Vagina (tissue), 2 donors: ENCODE data around the gene C7orf57.

Source experiments
- POLR2A ChIP-seq, 2 donors: fragments of 450-650 bp; IDR thresholded peaks; one replicate each; pipeline ENCODE4 v1.6.1; 2017; ENCODE audit warnings: antibody characterized with exemption in 2 of 2, mild to moderate bottlenecking in 2 of 2, moderate library complexity in 2 of 2
- POLR2AphosphoS5 ChIP-seq, 2 donors: sonication (generic); formaldehyde crosslinking; IDR thresholded peaks; one replicate each; pipeline ENCODE4 v1.9.0; 2017; ENCODE audit warnings: antibody characterized with exemption in 2 of 2, mild to moderate bottlenecking in 2 of 2, low read depth in 1 of 2; ENCODE audit not compliant: insufficient read depth in 1 of 2
- TF ChIP-seq, protein P1 (sequence below), 3 experiments: fragments of 450-650 bp in 2 of 3; fragments of 200-600 bp in 1 of 3; sonication (generic) in 1 of 3; IDR thresholded peaks; one replicate each; pipeline ENCODE4 v1.5.1; 2017 to 2019; ENCODE audit warnings: antibody characterized with exemption in 3 of 3, mild to moderate bottlenecking in 2 of 3, moderate library complexity in 2 of 3

DNA sequence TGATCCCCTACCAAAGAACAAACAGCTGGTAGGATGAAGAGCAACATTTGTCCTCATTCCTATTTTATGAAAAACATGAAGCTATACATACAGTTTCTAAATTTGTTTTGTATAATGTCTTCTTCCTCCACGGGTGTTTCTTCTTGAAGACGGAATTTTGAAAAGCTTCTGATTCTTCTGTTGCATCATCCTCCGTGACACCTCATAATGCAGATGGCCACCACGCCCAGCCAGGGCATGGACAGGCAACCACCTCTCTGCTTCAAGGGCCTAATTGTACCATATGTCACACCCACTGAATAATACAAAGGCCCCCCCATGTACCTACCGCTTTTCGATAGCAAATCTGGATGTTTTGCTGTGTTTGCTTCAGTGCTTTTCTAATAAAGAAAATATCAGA, 6.4 kb upstream of the C7orf57 start, which contains the start of gene SUN3:
- TF ChIP-seq, protein P1, sequence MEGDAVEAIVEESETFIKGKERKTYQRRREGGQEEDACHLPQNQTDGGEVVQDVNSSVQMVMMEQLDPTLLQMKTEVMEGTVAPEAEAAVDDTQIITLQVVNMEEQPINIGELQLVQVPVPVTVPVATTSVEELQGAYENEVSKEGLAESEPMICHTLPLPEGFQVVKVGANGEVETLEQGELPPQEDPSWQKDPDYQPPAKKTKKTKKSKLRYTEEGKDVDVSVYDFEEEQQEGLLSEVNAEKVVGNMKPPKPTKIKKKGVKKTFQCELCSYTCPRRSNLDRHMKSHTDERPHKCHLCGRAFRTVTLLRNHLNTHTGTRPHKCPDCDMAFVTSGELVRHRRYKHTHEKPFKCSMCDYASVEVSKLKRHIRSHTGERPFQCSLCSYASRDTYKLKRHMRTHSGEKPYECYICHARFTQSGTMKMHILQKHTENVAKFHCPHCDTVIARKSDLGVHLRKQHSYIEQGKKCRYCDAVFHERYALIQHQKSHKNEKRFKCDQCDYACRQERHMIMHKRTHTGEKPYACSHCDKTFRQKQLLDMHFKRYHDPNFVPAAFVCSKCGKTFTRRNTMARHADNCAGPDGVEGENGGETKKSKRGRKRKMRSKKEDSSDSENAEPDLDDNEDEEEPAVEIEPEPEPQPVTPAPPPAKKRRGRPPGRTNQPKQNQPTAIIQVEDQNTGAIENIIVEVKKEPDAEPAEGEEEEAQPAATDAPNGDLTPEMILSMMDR (IDR thresholded peaks at IDR 0.05), result no peak
- TF ChIP-seq POLR2A (IDR thresholded peaks at IDR 0.05) (no peak), POLR2AphosphoS5 (IDR thresholded peaks at IDR 0.05; ENCODE audit: insufficient read depth in 1 of 2, low read depth in 1 of 2) (no peak)
